NCI-H1694 treated with DMSO at 0.1 percent for 48 hours (cell line): Measurements from ENCODE around the gene MTRFR.
"Not testable (repeated sequence)": the region's sequence is repeated elsewhere in the genome, so short reads cannot be mapped to it uniquely, and the experiment has no call there.

ENCODE experiments used
- DNase-seq: peaks from one replicate; lab custom pipeline; 2025; lab: John Stamatoyannopoulos, UW

Gene MTRFR

GRCh38 chr12:123248996-123249741 is 15.9 kb downstream of the MTRFR start:
- DNase-seq = not testable (repeated sequence)

- peak; percentile 89 for DNase-seq
Measured at GRCh38 chr12:123250471-123251383, 17.5 kb downstream of the MTRFR start.

GRCh38 chr12:123251403-123252076 is 18.3 kb downstream of the MTRFR start:
- DNase-seq = peak; percentile 41

- DNase-seq = peak; percentile 92
Measured at GRCh38 chr12:123252365-123252764, 19.1 kb downstream of the MTRFR start.

GRCh38 chr12:123253641-123254459 is 20.6 kb downstream of the MTRFR start:
- DNase-seq = peak; percentile 44

GRCh38 chr12:123254853-123255446 is 21.7 kb downstream of the MTRFR start:
- DNase-seq = no peak

- DNase-seq = no peak
Measured at GRCh38 chr12:123258593-123258992, 25.4 kb downstream of the MTRFR start.

- no peak for DNase-seq
Measured at GRCh38 chr12:123260081-123260480, 26.8 kb downstream of the MTRFR start.

- no peak for DNase-seq
Measured at GRCh38 chr12:123261196-123261595, 28.0 kb downstream of the MTRFR start.

- DNase-seq = no peak
Measured at GRCh38 chr12:123263196-123263817, 30.1 kb downstream of the MTRFR start.

GRCh38 chr12:123264642-123265041 is 31.4 kb downstream of the MTRFR start:
- DNase-seq = no peak

GRCh38 chr12:123265851-123266678 is 32.8 kb downstream of the MTRFR start:
- DNase-seq = no peak

GRCh38 chr12:123266679-123267277 is 33.5 kb downstream of the MTRFR start:
- DNase-seq = no peak

GRCh38 chr12:123267335-123267920 is 34.2 kb downstream of the MTRFR start:
- DNase-seq = no peak

- DNase-seq = peak; percentile 60
Measured at GRCh38 chr12:123267991-123268843, 35.0 kb downstream of the MTRFR start.

GRCh38 chr12:123268850-123269249 is 35.6 kb downstream of the MTRFR start:
- no peak for DNase-seq

- DNase-seq = peak; percentile 47
Measured at GRCh38 chr12:123269395-123269892, 36.2 kb downstream of the MTRFR start.

- no peak for DNase-seq
Measured at GRCh38 chr12:123269896-123270213, 36.6 kb downstream of the MTRFR start.
